ENCODE results near the gene TCN2. TPM values are rescaled to one million over a fixed set of nuclear protein-coding genes. Genes with fewer than 3 reads are reported as not detected.

Gene TCN2
- total RNA-seq, 4 donors from 2014 or later = 26.3 to 55.1 (median 41.4) TPM

DNA sequence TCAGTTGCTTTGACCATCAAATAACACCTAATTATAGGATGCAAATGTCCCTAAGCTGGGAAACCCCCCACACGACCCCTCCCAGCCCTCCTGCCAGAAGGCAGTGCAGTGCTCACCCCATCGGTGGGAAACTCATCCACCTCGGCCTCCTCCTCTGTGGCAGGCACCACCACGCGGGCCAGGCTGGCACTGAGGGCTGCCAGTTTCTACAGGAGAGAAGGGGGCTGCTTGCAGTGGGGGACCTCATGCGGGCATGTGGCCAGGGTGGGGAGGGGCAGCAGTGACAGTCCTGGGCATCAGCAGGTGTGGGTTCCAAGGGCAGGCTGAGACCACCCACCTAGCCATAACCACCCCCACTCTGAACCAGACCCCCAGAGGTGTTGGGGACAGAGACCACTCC, 26.1 kb upstream of the TCN2 start:
- DNase-seq = no peak
- H3K4me3 ChIP-seq (replicated peaks in 1 of 3) = no peak overlapping the region
- no peak for TF ChIP-seq POLR2A (IDR thresholded peaks at IDR 0.05)
- TF ChIP-seq CTCF (IDR thresholded peaks at IDR 0.05) = no peak
- H3K9me3 ChIP-seq = no peaks in the 10 kb centered on the region
- H3K36me3 ChIP-seq = peaks cover 96 to 98% of the 10 kb centered on the region in 2 donors
- no peaks in the 10 kb centered on the region for H3K4me1 ChIP-seq
- no peak overlapping the region for H3K27ac ChIP-seq
- no peaks in the 10 kb centered on the region for H3K27me3 ChIP-seq
- 83 to 88% methylated on average over 4 to 6 of the region's 6 CpGs for WGBS, 2 donors
- intact Hi-C loops (cut with DNase I) = no loop called here

- WGBS, 2 donors = 85 to 86% methylated on average over 4 to 6 of the region's 6 CpGs
These were observed 24.9 kb upstream of the TCN2 start for GRCh38 chr22:30582051-30582450.

GRCh38 chr22:30582788-30583545, 24.0 kb upstream of the TCN2 start:
- H3K27me3 ChIP-seq = no peaks in the 10 kb centered on the region
- H3K4me1 ChIP-seq = no peaks in the 10 kb centered on the region
- intact Hi-C loops (cut with DNase I) = no loop called here
- WGBS, 2 donors = 80 to 87% methylated on average over 10 to 13 of the region's 13 CpGs
- DNase-seq = no peak
- peaks cover 96 to 98% of the 10 kb centered on the region in 2 donors for H3K36me3 ChIP-seq
- no peak overlapping the region for H3K27ac ChIP-seq
- no peaks in the 10 kb centered on the region for H3K9me3 ChIP-seq
- H3K4me3 ChIP-seq (replicated peaks in 1 of 3) = no peak overlapping the region
- TF ChIP-seq POLR2A (IDR thresholded peaks at IDR 0.05) (no peak), CTCF (IDR thresholded peaks at IDR 0.05) (no peak)

More at GRCh38 chr22:30582051-30582450, 24.9 kb upstream of the TCN2 start:
- Histone ChIP-seq H3K27ac (no peak overlapping the region), H3K4me3 (replicated peaks in 1 of 3) (no peak overlapping the region), H3K27me3 (no peaks in the 10 kb centered on the region), H3K4me1 (no peaks in the 10 kb centered on the region), H3K9me3 (no peaks in the 10 kb centered on the region), H3K36me3 (peaks cover 96 to 98% of the 10 kb centered on the region in 2 donors)
- no peak for TF ChIP-seq CTCF (IDR thresholded peaks at IDR 0.05)
- no peak for TF ChIP-seq POLR2A (IDR thresholded peaks at IDR 0.05)
- DNase-seq = no peak
- intact Hi-C loops (cut with DNase I) = no loop called here

- no peaks in the 10 kb centered on the region for H3K9me3 ChIP-seq
- no peaks in the 10 kb centered on the region for H3K27me3 ChIP-seq
- TF ChIP-seq CTCF (IDR thresholded peaks at IDR 0.05) (no peak), POLR2A (IDR thresholded peaks at IDR 0.05) (no peak)
- H3K4me3 ChIP-seq (replicated peaks in 1 of 3) = no peak overlapping the region
- intact Hi-C loops (cut with DNase I) = no loop called here
- H3K27ac ChIP-seq = no peak overlapping the region
- 93 to 94% methylated on average over 14 to 15 of the region's 15 CpGs for WGBS, 2 donors
- H3K36me3 ChIP-seq = peaks cover 92 to 97% of the 10 kb centered on the region in 2 donors
- DNase-seq = no peak
- H3K4me1 ChIP-seq = no peaks in the 10 kb centered on the region
These were observed 22.5 kb upstream of the TCN2 start for GRCh38 chr22:30584441-30584840.

GRCh38 chr22:30586414-30586813, 20.6 kb upstream of the TCN2 start:
- Histone ChIP-seq H3K27me3 (no peaks in the 10 kb centered on the region), H3K36me3 (peaks cover 72 to 77% of the 10 kb centered on the region in 2 donors), H3K27ac (no peak overlapping the region), H3K4me3 (replicated peaks in 1 of 3) (no peak overlapping the region), H3K4me1 (peaks cover 8 to 10% of the 10 kb centered on the region in 2 donors), H3K9me3 (no peaks in the 10 kb centered on the region)
- intact Hi-C loops (cut with DNase I) = no loop called here
- WGBS, 2 donors = 96 to 99% methylated on average over 7 to 8 of the region's 8 CpGs
- TF ChIP-seq CTCF (IDR thresholded peaks at IDR 0.05) (no peak), POLR2A (IDR thresholded peaks at IDR 0.05) (no peak)
- no peak for DNase-seq

All from thyroid gland (tissue), 4 donors.